ENCODE measurements around the gene PSMG4.

Gene PSMG4

GRCh38 chr6:3288711-3289663, 30.2 kb downstream of the PSMG4 start:
- DNase-seq (ENCODE audit: extremely low read depth in 1 of 2, low read depth in 1 of 2) = no peak

- DNase-seq (ENCODE audit: extremely low read depth in 1 of 2, low read depth in 1 of 2) = no peak
Measured at GRCh38 chr6:3289664-3290055, 30.9 kb downstream of the PSMG4 start.

GRCh38 chr6:3290149-3290930, 31.6 kb downstream of the PSMG4 start:
- no peak for DNase-seq (ENCODE audit: extremely low read depth in 1 of 2, low read depth in 1 of 2)

GRCh38 chr6:3290931-3291211, 32.1 kb downstream of the PSMG4 start:
- no peak for DNase-seq (ENCODE audit: extremely low read depth in 1 of 2, low read depth in 1 of 2)

- no peak for DNase-seq (ENCODE audit: extremely low read depth in 1 of 2, low read depth in 1 of 2)
Measured at GRCh38 chr6:3291346-3291745, 32.6 kb downstream of the PSMG4 start.

- DNase-seq (ENCODE audit: extremely low read depth in 1 of 2, low read depth in 1 of 2) = no peak
Measured at GRCh38 chr6:3291987-3292386, 33.2 kb downstream of the PSMG4 start.

- DNase-seq (ENCODE audit: extremely low read depth in 1 of 2, low read depth in 1 of 2) = no peak
Measured at GRCh38 chr6:3292431-3293197, 33.9 kb downstream of the PSMG4 start.

GRCh38 chr6:3293271-3294155, 34.8 kb downstream of the PSMG4 start:
- DNase-seq (ENCODE audit: extremely low read depth in 1 of 2, low read depth in 1 of 2) = no peak

- DNase-seq (ENCODE audit: extremely low read depth in 1 of 2, low read depth in 1 of 2) = no peak
Measured at GRCh38 chr6:3294396-3294795, 35.6 kb downstream of the PSMG4 start.

GRCh38 chr6:3294921-3295871, 36.4 kb downstream of the PSMG4 start:
- DNase-seq (ENCODE audit: extremely low read depth in 1 of 2, low read depth in 1 of 2) = no peak

GRCh38 chr6:3296078-3296477, 37.3 kb downstream of the PSMG4 start:
- DNase-seq (ENCODE audit: extremely low read depth in 1 of 2, low read depth in 1 of 2) = no peak

- DNase-seq (ENCODE audit: extremely low read depth in 1 of 2, low read depth in 1 of 2) = no peak
Measured at GRCh38 chr6:3296537-3296936, 37.8 kb downstream of the PSMG4 start.

GRCh38 chr6:3297006-3297405, 38.3 kb downstream of the PSMG4 start:
- no peak for DNase-seq (ENCODE audit: extremely low read depth in 1 of 2, low read depth in 1 of 2)

- DNase-seq (ENCODE audit: extremely low read depth in 1 of 2, low read depth in 1 of 2) = no peak
Measured at GRCh38 chr6:3297909-3298308, 39.2 kb downstream of the PSMG4 start.

- no peak for DNase-seq (ENCODE audit: extremely low read depth in 1 of 2, low read depth in 1 of 2)
Measured at GRCh38 chr6:3299221-3299620, 40.5 kb downstream of the PSMG4 start.

- no peak for DNase-seq (ENCODE audit: extremely low read depth in 1 of 2, low read depth in 1 of 2)
Measured at GRCh38 chr6:3301506-3301905, 42.8 kb downstream of the PSMG4 start.

GRCh38 chr6:3303795-3304411, 45.2 kb downstream of the PSMG4 start:
- no peak for DNase-seq (ENCODE audit: extremely low read depth in 1 of 2, low read depth in 1 of 2)

GRCh38 chr6:3304500-3305215, 45.9 kb downstream of the PSMG4 start:
- no peak for DNase-seq (ENCODE audit: extremely low read depth in 1 of 2, low read depth in 1 of 2)

All from stimulated activated CD8-positive, alpha-beta memory T cell treated with anti-CD3 and anti-CD28 coated beads, Interleukin-7, amount 100 ng/mL, for 48 hours (primary cell).